ENCODE results near the gene CSTB.

GRCh38 chr21:43764576-43765495 lies 11.3 kb downstream of the CSTB start:
- TF ChIP-seq CTCF (conservative IDR thresholded peaks at IDR 0.05) (no peak), ZFX (IDR thresholded peaks at IDR 0.05) (no peak)

All from C4-2B (cell line).